H1 (cell line): ENCODE data around the gene SMIM38. TPM values are rescaled to one million over a fixed set of nuclear protein-coding genes. Genes with fewer than 3 reads are reported as not detected.

Experiments used
- CTCF ChIA-PET: fragments of 300-600 bp; sonication (Branson Sonifier 250); formaldehyde crosslinking; loops from one replicate; lab custom pipeline; 2021; ENCODE audit not compliant: partially characterized antibody; lab: Charles Lee
- POLR2A ChIA-PET: fragments of 300-600 bp; sonication (Branson Sonifier 250); formaldehyde crosslinking; loops from one replicate; lab custom pipeline; 2021; ENCODE audit warnings: inconsistent platforms; ENCODE audit not compliant: partially characterized antibody; lab: Charles Lee
- DNase-seq, 2 experiments: peaks; one replicate each; pipeline versions ENCODE4 v3.0.0 to v3.0.0-alpha.2; 2010 to 2022; ENCODE audit warnings: low spot score in 2 of 2, low read depth in 1 of 2, mixed read lengths in 1 of 2
- FAIRE-seq: peaks from 2 replicates; lab custom pipeline; 2011; peaks lifted over from hg19 to GRCh38; lab: Jason Lieb, UNC
- H2AFZ ChIP-seq: 2 replicates; pipeline ENCODE4 v1.8.1; 2012; ENCODE audit warnings: low read length, inconsistent platforms
- H2AK5ac ChIP-seq: 2 replicates; pipeline ENCODE4 v1.6.1; 2013; ENCODE audit warnings: low read depth, low read length
- H2BK120ac ChIP-seq: replicated peaks from 2 replicates; pipeline ENCODE3; 2013; ENCODE audit warnings: low read depth, low read length, inconsistent platforms
- H2BK12ac ChIP-seq: 2 replicates; pipeline ENCODE4 v1.6.1; 2013; ENCODE audit warnings: low read depth, low read length
- H2BK15ac ChIP-seq: 2 replicates; pipeline ENCODE4 v1.6.1; 2013; ENCODE audit warnings: low read length
- H2BK20ac ChIP-seq: 2 replicates; pipeline ENCODE4 v1.6.1; 2013; ENCODE audit warnings: low read length
- H2BK5ac ChIP-seq: 2 replicates; pipeline ENCODE4 v1.6.1; 2013; ENCODE audit warnings: low read depth, low read length
- H3K14ac ChIP-seq: 2 replicates; pipeline ENCODE4 v1.6.1; 2013; ENCODE audit warnings: inconsistent platforms; ENCODE audit not compliant: insufficient read length
- H3K18ac ChIP-seq: 2 replicates; pipeline ENCODE4 v1.6.1; 2013; ENCODE audit warnings: low read length; ENCODE audit errors: extremely low read depth
- H3K23ac ChIP-seq: 2 replicates; pipeline ENCODE4 v1.6.1; 2013; ENCODE audit warnings: inconsistent platforms; ENCODE audit not compliant: insufficient read length
- H3K23me2 ChIP-seq: 2 replicates; pipeline ENCODE4 v1.6.1; 2013; ENCODE audit warnings: low read depth, low read length
- H3K27ac ChIP-seq: 2 replicates; pipeline ENCODE4 v1.6.1; 2011; ENCODE audit warnings: low read depth, low read length, inconsistent platforms
- H3K27me3 ChIP-seq, 4 experiments: replicated peaks in 1 of 4; 1 replicate in 1 of 4; 2 replicates in 3 of 4; pipeline versions ENCODE4 v1.6.1 to v1.8.1; 2011 to 2013; ENCODE audit warnings: low read length in 3 of 4, mild to moderate bottlenecking in 3 of 4, inconsistent platforms in 2 of 4, mixed read lengths in 2 of 4, moderate library complexity in 1 of 4; ENCODE audit not compliant: control insufficient read depth in 3 of 4, insufficient read depth in 3 of 4; ENCODE audit errors: extremely low read depth in 1 of 4
- H3K36me3 ChIP-seq, 4 experiments: 2 replicates each; pipeline versions ENCODE4 v1.6.1 to v1.8.1; 2011 to 2013; ENCODE audit warnings: mild to moderate bottlenecking in 4 of 4, low read length in 3 of 4, moderate library complexity in 2 of 4, control low read depth in 1 of 4, inconsistent platforms in 1 of 4; ENCODE audit not compliant: insufficient read depth in 4 of 4, control insufficient read depth in 2 of 4
- H3K4ac ChIP-seq: replicated peaks from 2 replicates; pipeline ENCODE3; 2013; ENCODE audit warnings: low read length, low read depth, mixed read lengths, inconsistent platforms; ENCODE audit not compliant: insufficient read length
- H3K4me1 ChIP-seq, 4 experiments: replicated peaks in 1 of 4; 1 replicate in 1 of 4; 2 replicates in 3 of 4; pipeline versions ENCODE4 v1.6.1 to v1.8.1; 2011 to 2013; ENCODE audit warnings: low read length in 3 of 4, inconsistent platforms in 2 of 4, mixed read lengths in 1 of 4; ENCODE audit not compliant: insufficient read depth in 4 of 4, control insufficient read depth in 3 of 4
- H3K4me2 ChIP-seq, 2 experiments: 2 replicates each; pipeline versions ENCODE4 v1.6.1 to v1.8.1; 2011 to 2013; ENCODE audit warnings: low read depth in 2 of 2, low read length in 2 of 2, control low read depth in 1 of 2, inconsistent platforms in 1 of 2, mild to moderate bottlenecking in 1 of 2; ENCODE audit not compliant: insufficient read depth in 1 of 2
- H3K4me3 ChIP-seq, 4 experiments: fragments of 200-600, 300-600 bp in 1 of 4; sonication (generic), shearing (Covaris generic), sonication (Bioruptor Twin) in 1 of 4; 2 replicates each; pipeline versions ENCODE4 v1.5.1 to v1.8.1; 2011 to 2016; ENCODE audit warnings: low read length in 4 of 4, low read depth in 3 of 4, control low read depth in 2 of 4, inconsistent platforms in 2 of 4, mild to moderate bottlenecking in 2 of 4, mixed read lengths in 1 of 4, moderate library complexity in 1 of 4; ENCODE audit not compliant: insufficient read depth in 2 of 4; ENCODE audit errors: extremely low read depth in 1 of 4
- H3K56ac ChIP-seq: replicated peaks from 2 replicates; pipeline ENCODE3; 2013; ENCODE audit warnings: low read depth, mild to moderate bottlenecking, mixed read lengths, low read length, inconsistent platforms; ENCODE audit not compliant: insufficient read length
- H3K79me1 ChIP-seq: 2 replicates; pipeline ENCODE4 v1.6.1; 2013; ENCODE audit warnings: low read depth, low read length, control low read depth
- H3K79me2 ChIP-seq, 2 experiments: 2 replicates each; pipeline versions ENCODE4 v1.6.1 to v1.8.1; 2012 to 2013; ENCODE audit warnings: low read length in 2 of 2, mild to moderate bottlenecking in 2 of 2, inconsistent platforms in 1 of 2; ENCODE audit not compliant: insufficient read depth in 2 of 2, control insufficient read depth in 1 of 2
- H3K9ac ChIP-seq, 4 experiments: replicated peaks in 1 of 4; 1 replicate in 1 of 4; 2 replicates in 3 of 4; pipeline versions ENCODE4 v1.6.1 to v1.8.1; 2011 to 2013; ENCODE audit warnings: low read depth in 3 of 4, low read length in 3 of 4, control low read depth in 2 of 4, mild to moderate bottlenecking in 2 of 4, moderate library complexity in 2 of 4, inconsistent platforms in 1 of 4; ENCODE audit errors: extremely low read depth in 1 of 4
- H3K9me3 ChIP-seq, 2 experiments: 2 replicates each; pipeline versions ENCODE4 v1.6.1 to v1.8.1; 2012 to 2013; ENCODE audit warnings: mild to moderate bottlenecking in 2 of 2, moderate library complexity in 2 of 2, control low read depth in 1 of 2, inconsistent platforms in 1 of 2, low read depth in 1 of 2, low read length in 1 of 2, mixed read lengths in 1 of 2; ENCODE audit not compliant: insufficient read depth in 2 of 2
- H4K20me1 ChIP-seq, 2 experiments: replicated peaks in 1 of 2; 2 replicates each; pipeline versions ENCODE3 to v1.8.1; 2011 to 2013; ENCODE audit warnings: inconsistent platforms in 2 of 2, low read length in 2 of 2, mild to moderate bottlenecking in 1 of 2; ENCODE audit not compliant: insufficient read depth in 2 of 2, control insufficient read depth in 1 of 2
- H4K5ac ChIP-seq: 2 replicates; pipeline ENCODE4 v1.6.1; 2013; ENCODE audit warnings: low read length, low read depth, mixed read lengths, inconsistent platforms; ENCODE audit not compliant: insufficient read length
- H4K8ac ChIP-seq: 2 replicates; pipeline ENCODE4 v1.8.0; 2013; ENCODE audit warnings: mild to moderate bottlenecking, moderate library complexity, low read length, inconsistent platforms; ENCODE audit not compliant: insufficient read depth; ENCODE audit errors: extremely low read depth
- H4K91ac ChIP-seq: replicated peaks from 2 replicates; pipeline ENCODE3; 2013; ENCODE audit warnings: low read length, mixed read lengths, inconsistent platforms; ENCODE audit not compliant: insufficient read length
- CREB1 ChIP-seq: IDR thresholded peaks from 2 replicates; pipeline ENCODE4 v1.6.1; 2012; ENCODE audit warnings: inconsistent platforms
- HDAC2 ChIP-seq, 2 experiments: fragments of 300-600 bp in 1 of 2; sonication (generic) in 1 of 2; IDR thresholded peaks; 2 replicates each; pipeline ENCODE4 v1.6.1; 2011 to 2012; ENCODE audit warnings: low read depth in 2 of 2, low read length in 2 of 2, mild to moderate bottlenecking in 2 of 2, moderate library complexity in 2 of 2, borderline replicate concordance in 1 of 2, inconsistent platforms in 1 of 2
- RXRA ChIP-seq: IDR thresholded peaks from 2 replicates; pipeline ENCODE4 v1.6.1; 2011; ENCODE audit warnings: low read depth, mild to moderate bottlenecking, low read length, moderate library complexity; ENCODE audit not compliant: insufficient read depth
- WGBS, 2 experiments: shearing (Covaris generic) in 1 of 2; methylation state at CpG; one replicate each; pipeline versions ENCODE4 v1.1.6 to v1.1.7; 2013 to 2015; ENCODE audit warnings: low lambda C conversion rate in 2 of 2, mixed read lengths in 2 of 2, inconsistent platforms in 1 of 2, low coverage in 1 of 2, missing lambda C conversion rate in 1 of 2; ENCODE audit not compliant: insufficient replicate concordance in 2 of 2, insufficient coverage in 1 of 2, insufficient read length in 1 of 2; ENCODE audit errors: extremely low coverage in 1 of 2, missing lambda C conversion rate in 1 of 2; 5-methylcytosine and 5-hydroxymethylcytosine counted together
- polyA plus RNA-seq, 7 experiments: library from polyadenylated mRNA; depleted of rRNA in 3 of 7; stranded (reverse) in 5 of 7; unstranded in 2 of 7; fragments of >200 nt in 5 of 7; fragments of 200-250 nt in 2 of 7; gene quantifications; 1 replicate in 5 of 7; 2 replicates in 1 of 7; 4 replicates in 1 of 7; pipeline versions ENCODE4 v1.2.1 to v1.2.3, GENCODE V29; 2011 to 2013; ENCODE audit warnings: missing spikeins in 2 of 7, mixed read lengths in 2 of 7
- total RNA-seq: library from RNA; stranded (reverse); fragmentation: NEBNext Ultra II Directional; extraction: Animal tissue kit (Norgen Biotek cat#: 25700); gene quantifications from 2 replicates; pipeline ENCODE4 v1.2.1, GENCODE V29; 2021

SMIM38 gene
- total and polyA plus RNA-seq, 2 of the 8 experiments (the other 6 are each of a cell fraction or from before 2014, with no cell fraction given) = 0.17 to 0.20 TPM

DNA sequence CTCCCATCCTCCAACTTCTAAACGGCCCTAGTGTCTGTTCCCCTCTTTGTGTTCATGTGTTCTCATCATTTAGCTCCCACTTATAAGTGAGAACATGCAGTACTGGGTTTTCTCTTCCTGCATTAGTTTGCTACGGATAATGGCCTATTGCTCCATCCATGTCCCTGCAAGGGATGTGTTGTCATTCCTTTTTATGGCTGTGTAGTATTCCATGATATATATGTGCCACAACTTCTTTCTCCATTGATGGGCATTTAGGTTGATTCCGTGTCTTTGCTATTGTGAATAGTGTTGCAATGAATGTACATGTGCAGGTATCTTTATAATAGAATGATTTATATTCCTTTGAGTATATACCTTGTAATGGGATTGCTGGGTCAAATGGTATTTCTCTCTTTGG is 5.6 kb upstream of the SMIM38 start:
- FAIRE-seq (no peak), DNase-seq (no peak)
- Histone ChIP-seq H3K4me1 (peaks cover 0 to 10% (median 5%) of the 10 kb centered on the region in 4 experiments), H2AK5ac (no peak overlapping the region), H4K20me1 (no peaks in the 10 kb centered on the region), H3K56ac (no peak overlapping the region), H2BK5ac (no peak overlapping the region), H3K36me3 (no peaks in the 10 kb centered on the region), H2BK120ac (no peak overlapping the region), H3K79me2 (no peaks in the 10 kb centered on the region), H4K5ac (no peak overlapping the region), H3K4me3 (no peak overlapping the region), H2BK15ac (no peak overlapping the region), H2AFZ (no peak overlapping the region), H3K79me1 (no peaks in the 10 kb centered on the region), H3K14ac (no peak overlapping the region), H3K23ac (no peak overlapping the region), H3K27ac (no peak overlapping the region), H3K18ac (no peak overlapping the region), H3K23me2 (no peaks in the 10 kb centered on the region), H3K4me2 (no peak overlapping the region), H2BK12ac (no peak overlapping the region), H3K9ac (no peak overlapping the region), H4K8ac (no peak overlapping the region), H3K9me3 (peaks cover 9 to 16% of the 10 kb centered on the region in 2 experiments; a peak in 3 of 4 replicates), H4K91ac (no peak overlapping the region), H2BK20ac (no peak overlapping the region), H3K27me3 (no peaks in the 10 kb centered on the region), H3K4ac (no peak overlapping the region)
- CTCF ChIA-PET = no interaction called here
- POLR2A ChIA-PET = no interaction called here
- WGBS, 2 experiments = 78% methylated on average over 3 of the region's 3 CpGs; no CpG with 5 or more reads in 1 of the 2 experiments
- TF ChIP-seq RXRA (no peak), HDAC2 (IDR thresholded peaks at IDR 0.05; ENCODE audit: borderline replicate concordance in 1 of 2, low read depth in 2 of 2, low read length in 2 of 2) (no peak), CREB1 (no peak)
